Stimulated activated CD4-positive, alpha-beta T cell treated with anti-CD3 and anti-CD28 coated beads, Interleukin-15, amount 100 ng/mL, for 48 hours (primary cell): ENCODE measurements around the gene LIMS2.

ENCODE experiments used
- DNase-seq, 2 donors: peaks; one replicate each; pipeline ENCODE4 v3.0.0-alpha.2; 2020; ENCODE audit warnings: low read depth in 2 of 2

The LIMS2 gene

GRCh38 chr2:127606625-127607398, 68.5 kb downstream of the LIMS2 start:
- DNase-seq = no peak

GRCh38 chr2:127605691-127606263, 69.6 kb downstream of the LIMS2 start:
- no peak for DNase-seq

- no peak for DNase-seq
These were observed 70.3 kb downstream of the LIMS2 start for GRCh38 chr2:127604986-127605385.

- no peak for DNase-seq
These were observed 76.1 kb downstream of the LIMS2 start for GRCh38 chr2:127599211-127599610.

GRCh38 chr2:127598711-127599110, 76.6 kb downstream of the LIMS2 start:
- no peak for DNase-seq

GRCh38 chr2:127597984-127598380, 77.3 kb downstream of the LIMS2 start:
- no peak for DNase-seq

- DNase-seq = no peak
These were observed 78.0 kb downstream of the LIMS2 start for GRCh38 chr2:127597046-127597983.

- DNase-seq = no peak
These were observed 78.9 kb downstream of the LIMS2 start for GRCh38 chr2:127596311-127597045.

- no peak for DNase-seq
These were observed 81.2 kb downstream of the LIMS2 start for GRCh38 chr2:127594116-127594591.

GRCh38 chr2:127593228-127594115, 81.9 kb downstream of the LIMS2 start:
- DNase-seq = no peak

GRCh38 chr2:127592761-127593227, 82.5 kb downstream of the LIMS2 start:
- no peak for DNase-seq

- DNase-seq = peak; percentile 24 to 54
These were observed 84.0 kb downstream of the LIMS2 start for GRCh38 chr2:127591221-127591923.

GRCh38 chr2:127590386-127591190, 84.7 kb downstream of the LIMS2 start:
- DNase-seq = no peak

- no peak for DNase-seq
These were observed 85.5 kb downstream of the LIMS2 start for GRCh38 chr2:127589841-127590240.

GRCh38 chr2:127589358-127589757, 86.0 kb downstream of the LIMS2 start:
- DNase-seq = no peak
